HG02678 (cell line): Measurements from ENCODE around the gene SNAI3.

Experiments used
- ATAC-seq: cut with Tn5 transposase; IDR thresholded peaks from one replicate; pipeline ENCODE4 v1.9.1; 2021; ENCODE audit warnings: mild to moderate bottlenecking, moderate library complexity; ENCODE audit not compliant: unreplicated experiment

Gene SNAI3

GRCh38 chr16:88651989-88652761, 34.1 kb downstream of the SNAI3 start:
- no peak for ATAC-seq

- peak; percentile 72 for ATAC-seq
These were observed 34.9 kb downstream of the SNAI3 start for GRCh38 chr16:88651276-88651988.

- peak; percentile 70 for ATAC-seq
These were observed 35.5 kb downstream of the SNAI3 start, which contains the start of gene CYBA for GRCh38 chr16:88650749-88651275. Gene CYBA, minus strand, starts transcription at chr16:88651053. Its CDS starts 40 bp downstream, at chr16:88651013.

GRCh38 chr16:88649924-88650748, 36.2 kb downstream of the SNAI3 start:
- ATAC-seq: peak; percentile 18

- ATAC-seq: no peak
These were observed 36.9 kb downstream of the SNAI3 start for GRCh38 chr16:88649195-88649923.

GRCh38 chr16:88647178-88648070, 38.9 kb downstream of the SNAI3 start:
- no peak for ATAC-seq

- no peak for ATAC-seq
These were observed 39.8 kb downstream of the SNAI3 start for GRCh38 chr16:88646345-88647034.

GRCh38 chr16:88645941-88646340, 40.4 kb downstream of the SNAI3 start:
- no peak for ATAC-seq

GRCh38 chr16:88645455-88645854, 40.9 kb downstream of the SNAI3 start:
- ATAC-seq: no peak

GRCh38 chr16:88643644-88643932, 42.7 kb downstream of the SNAI3 start:
- ATAC-seq: no peak

GRCh38 chr16:88642881-88643643, 43.2 kb downstream of the SNAI3 start:
- ATAC-seq: no peak

- no peak for ATAC-seq
These were observed 45.6 kb downstream of the SNAI3 start for GRCh38 chr16:88640498-88641247.

GRCh38 chr16:88640039-88640495, 46.2 kb downstream of the SNAI3 start:
- ATAC-seq: no peak

GRCh38 chr16:88639231-88640038, 46.9 kb downstream of the SNAI3 start:
- no peak for ATAC-seq

- no peak for ATAC-seq
These were observed 47.7 kb downstream of the SNAI3 start, which contains the start of gene IL17C for GRCh38 chr16:88638323-88639230. Gene IL17C, plus strand, starts transcription at chr16:88638572. Its CDS starts 70 bp downstream, at chr16:88638642.
